HG02885 (cell line): ENCODE results near the gene OPRD1.

Experiments
- ATAC-seq: cut with Tn5 transposase; IDR thresholded peaks from one replicate; pipeline ENCODE4 v1.9.1; 2021; ENCODE audit warnings: mild to moderate bottlenecking; ENCODE audit not compliant: unreplicated experiment, poor library complexity

Gene OPRD1

DNA sequence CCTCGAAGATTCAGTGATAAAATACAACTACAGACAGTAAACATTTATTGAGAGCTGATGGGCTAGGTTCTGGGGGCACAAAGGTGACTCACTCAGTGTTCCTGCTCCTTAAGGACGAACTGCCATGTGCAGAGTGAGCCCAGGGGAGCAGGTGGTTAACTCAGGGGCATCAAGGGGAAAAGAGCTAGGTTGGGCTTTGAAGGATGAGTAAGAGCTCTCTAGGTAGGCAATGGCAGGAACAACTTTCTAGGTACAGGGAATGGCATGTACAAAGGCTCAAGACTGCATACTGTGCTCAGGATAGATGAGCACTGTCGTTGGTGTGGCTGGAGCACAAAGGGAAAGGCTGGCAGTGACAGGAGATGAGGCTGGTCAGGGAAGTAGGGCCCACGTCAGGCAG, 85.8 kb downstream of the OPRD1 start:
- no peak for ATAC-seq

DNA sequence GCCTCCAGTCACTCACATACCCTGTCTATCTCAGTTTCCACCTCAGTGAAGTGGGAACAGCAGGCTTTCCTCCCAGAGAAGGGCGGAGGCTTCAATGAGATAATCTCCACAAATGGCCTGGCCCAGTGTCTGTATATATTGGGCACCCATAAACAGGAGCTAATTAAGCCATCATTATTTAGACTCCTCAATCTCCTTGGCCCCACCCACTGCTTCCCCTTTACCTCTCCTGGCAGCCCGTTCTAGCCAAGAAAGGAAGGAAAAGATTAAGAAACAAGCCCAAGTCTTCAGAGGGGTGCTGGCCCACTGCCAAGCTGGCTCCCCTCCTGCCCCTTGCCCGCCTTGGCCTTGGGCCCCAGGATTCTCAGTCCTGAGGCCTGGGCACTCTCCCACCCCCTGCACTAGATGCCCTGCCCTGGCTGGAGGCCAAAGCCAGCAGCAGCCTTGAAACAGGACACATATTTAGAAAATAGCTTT, 86.5 kb downstream of the OPRD1 start:
- no peak for ATAC-seq

DNA sequence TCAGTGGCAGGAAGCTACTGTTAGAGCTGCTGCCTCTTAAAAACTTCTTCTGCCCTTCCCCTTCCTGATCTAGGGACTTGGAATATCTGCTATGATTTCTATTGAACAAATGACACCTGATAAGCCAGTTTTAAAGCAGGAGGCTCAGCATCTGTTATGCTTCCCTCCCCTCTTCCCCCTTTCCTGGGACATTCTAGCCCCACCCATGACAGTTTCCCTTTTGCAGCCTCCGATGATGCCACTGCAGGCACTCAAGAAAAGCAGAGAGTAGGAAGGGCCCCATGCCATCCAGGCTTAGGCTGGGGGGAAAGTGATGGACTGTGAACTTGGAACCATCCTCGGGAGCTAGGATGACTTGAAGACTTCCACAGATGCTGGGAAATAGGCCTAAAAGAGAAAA, 87.3 kb downstream of the OPRD1 start:
- ATAC-seq, result no peak

DNA sequence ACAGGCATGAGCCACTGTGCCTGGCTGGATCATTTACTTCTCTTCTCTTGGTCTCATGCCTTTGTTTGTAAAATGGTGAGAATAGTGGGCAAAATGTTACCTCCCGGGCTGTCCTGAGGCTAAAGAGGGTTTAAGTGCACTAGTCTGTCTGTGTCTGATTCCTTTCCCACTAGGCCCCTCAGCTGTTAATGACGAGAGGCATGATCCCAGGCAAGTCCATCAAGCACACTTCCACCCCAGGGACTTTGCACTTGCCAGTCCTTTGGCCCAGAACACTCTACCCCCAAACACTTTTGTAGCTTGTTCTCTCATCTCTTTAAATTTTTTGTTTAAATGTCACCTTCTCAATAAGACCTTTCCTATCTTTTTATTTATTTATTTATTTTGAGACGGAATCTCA, 88.6 kb downstream of the OPRD1 start:
- no peak for ATAC-seq

DNA sequence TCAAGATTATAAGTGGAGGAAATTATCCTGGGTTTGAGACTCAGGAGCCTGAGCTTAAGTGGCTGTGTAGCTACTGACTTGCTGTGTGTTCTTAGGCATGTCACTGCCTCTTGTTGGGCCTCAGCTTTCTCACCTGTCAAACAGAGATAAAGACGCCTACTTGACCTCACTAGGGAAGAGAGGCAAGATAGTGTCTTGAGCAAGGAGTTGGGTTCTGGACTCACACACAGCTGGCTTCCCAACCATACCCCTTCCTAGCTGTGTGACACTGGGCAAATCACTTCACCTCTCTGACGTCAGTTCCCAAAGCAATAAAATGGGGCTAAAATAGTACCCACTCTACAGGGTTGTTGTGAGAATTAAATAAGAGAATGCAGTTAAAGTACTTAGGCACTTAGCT, 90.8 kb downstream of the OPRD1 start:
- ATAC-seq, result no peak

DNA sequence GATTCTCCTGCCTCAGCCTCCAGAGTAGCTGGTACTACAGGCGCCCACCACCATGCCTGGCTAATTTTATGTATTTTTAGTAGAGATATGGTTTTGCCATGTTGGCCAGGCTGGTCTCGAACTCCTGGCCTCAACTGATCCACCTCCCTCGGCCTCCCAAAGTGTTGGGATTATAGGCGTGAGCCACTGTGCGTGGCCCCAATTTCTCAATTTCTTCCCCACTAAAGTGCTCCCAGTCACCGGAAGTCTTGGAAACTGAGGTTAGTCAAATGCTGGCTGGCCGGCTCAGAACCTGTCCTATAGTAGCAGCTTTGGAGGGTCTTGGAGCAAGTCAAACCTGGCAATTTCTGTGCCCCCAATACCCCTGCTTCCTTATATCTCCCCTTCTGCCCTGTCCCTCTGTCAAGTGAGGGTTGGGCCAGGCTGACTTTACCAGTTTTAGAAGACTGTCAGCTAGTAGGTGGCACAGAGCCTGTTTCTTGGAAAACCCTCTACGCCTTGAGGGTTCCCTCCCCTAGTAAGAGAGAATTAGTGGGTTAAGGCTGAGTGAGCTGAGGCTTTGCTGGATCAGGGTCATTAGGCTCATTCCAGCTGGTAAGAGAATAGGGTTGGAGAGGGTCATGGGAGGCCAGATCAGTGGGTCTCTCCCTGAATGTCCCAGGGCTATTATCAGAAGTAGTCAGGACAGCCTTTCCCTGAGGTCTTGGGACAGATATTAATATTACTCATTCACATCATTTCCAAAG, 94.1 kb downstream of the OPRD1 start:
- no peak for ATAC-seq

DNA sequence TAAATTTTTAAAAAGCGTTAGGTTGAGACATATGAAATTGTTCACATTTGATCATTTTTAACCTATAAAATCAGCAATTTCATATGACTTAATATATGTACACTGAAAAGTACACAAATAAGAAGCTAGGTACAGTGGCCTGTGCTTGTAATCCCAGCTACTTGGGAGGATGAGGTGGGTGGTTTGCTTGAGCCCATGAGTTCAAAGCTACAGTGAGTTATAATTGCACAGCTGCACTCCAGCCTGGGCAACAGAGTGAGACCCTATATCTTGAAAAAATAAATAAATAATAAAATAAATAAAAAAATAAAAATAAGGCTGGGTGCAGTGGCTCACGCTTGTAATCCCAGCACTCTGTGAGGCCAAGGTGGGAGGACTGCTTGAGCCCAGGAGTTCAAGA, 97.2 kb downstream of the OPRD1 start:
- no peak for ATAC-seq

DNA sequence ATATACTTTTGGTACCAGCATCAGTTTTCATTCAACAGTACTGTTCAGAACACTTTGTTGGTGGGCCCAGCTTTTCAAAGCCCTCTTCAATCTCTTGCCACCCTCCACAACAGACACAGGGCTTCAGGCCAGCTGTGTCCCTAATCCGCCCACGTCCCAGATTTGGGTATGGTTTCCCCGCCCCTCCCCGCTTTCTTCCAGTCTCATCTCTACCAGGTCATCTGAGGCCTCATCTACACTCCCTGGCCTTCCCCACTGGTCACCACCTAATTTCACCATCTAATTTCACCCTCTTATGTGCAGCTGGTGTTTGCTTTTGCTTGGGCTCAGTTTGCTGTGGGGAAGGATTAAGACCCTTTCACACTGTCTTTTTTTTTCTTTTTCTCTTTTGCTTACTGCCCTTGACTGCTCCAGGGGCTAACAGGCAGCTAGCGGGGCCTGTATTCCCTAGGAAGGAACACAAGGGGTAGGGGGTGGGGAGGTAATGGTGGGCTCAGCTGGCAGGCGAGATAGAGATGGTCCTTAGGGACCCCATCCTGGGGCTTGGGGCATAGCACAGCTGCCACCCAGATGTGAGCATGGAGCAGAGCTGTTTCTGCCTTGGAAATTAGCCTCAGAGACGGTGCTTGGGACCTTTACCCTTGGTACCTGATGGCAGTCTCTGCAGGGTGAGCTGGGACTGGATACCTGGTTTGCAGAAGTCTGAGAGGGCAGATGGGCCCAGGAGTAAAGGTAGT, 98.6 kb downstream of the OPRD1 start:
- no peak for ATAC-seq

DNA sequence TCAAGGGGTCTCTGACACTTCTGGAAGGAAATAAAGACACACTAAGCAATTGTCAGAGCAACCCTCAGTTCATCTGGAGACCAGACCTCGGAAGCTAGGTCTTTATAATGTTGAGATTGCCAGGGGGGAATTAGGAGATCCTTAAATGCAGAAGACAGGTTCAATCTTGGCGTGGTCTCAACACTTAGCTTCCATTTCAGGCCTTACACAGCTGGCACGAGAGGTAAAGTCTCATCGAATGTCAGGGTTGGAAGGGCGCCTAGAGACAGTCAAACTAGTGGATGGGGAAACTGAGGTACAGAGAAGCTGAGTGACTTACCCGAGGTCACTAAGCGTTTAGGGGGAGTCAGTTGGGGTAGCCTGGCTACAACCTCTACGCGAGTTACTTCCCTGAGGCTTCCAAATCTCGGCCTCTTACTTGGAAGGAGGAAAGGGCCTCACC, 101.8 kb downstream of the OPRD1 start:
- no peak for ATAC-seq

DNA sequence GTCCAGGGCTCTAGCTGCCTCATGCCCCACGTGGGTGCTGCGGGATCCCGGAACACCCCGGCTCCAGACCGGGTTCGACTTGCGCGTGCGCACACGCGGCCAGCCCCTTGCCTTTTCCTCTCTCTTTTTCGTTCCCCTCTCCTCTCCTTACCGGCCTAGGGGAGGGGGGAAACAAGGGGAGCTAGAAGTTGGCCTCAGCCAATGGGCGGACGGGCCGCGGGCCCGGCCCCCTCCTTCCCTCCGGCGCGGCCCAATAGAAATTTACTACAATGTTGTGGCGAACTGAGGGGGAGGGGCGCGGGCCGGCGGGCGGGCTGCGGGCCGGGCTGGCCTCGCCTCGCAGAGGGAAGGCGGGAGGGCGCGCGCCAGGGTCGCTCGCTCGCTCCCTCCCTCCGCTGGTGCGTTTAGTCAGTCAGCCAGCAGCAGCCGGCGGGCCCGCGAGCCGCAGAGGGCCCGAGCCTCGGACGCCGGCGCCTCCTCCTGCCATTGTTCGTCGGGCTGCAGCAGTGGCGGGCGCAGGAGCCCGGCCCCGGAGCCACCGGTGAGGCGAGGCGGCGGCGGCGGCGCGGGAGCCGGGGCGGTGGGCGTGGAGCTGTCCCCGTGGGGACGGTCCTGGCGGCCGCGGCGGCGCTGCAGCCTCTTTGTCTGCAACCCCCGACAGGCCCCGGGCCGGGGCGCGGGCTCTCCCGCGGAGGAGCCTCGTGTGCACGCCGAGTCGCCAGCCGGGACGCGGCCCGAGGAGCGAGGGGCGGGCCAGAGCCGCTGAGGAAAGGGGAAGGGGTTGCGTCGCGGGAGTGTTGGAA, 102.5 kb downstream of the OPRD1 start, which contains the start of gene EPB41:
Gene EPB41, plus strand, starts transcription at position 342 of the 803 bp plus-strand sequence. CDS start 72,869 bp downstream, outside the sequence.
- ATAC-seq, result peak; percentile 90

DNA sequence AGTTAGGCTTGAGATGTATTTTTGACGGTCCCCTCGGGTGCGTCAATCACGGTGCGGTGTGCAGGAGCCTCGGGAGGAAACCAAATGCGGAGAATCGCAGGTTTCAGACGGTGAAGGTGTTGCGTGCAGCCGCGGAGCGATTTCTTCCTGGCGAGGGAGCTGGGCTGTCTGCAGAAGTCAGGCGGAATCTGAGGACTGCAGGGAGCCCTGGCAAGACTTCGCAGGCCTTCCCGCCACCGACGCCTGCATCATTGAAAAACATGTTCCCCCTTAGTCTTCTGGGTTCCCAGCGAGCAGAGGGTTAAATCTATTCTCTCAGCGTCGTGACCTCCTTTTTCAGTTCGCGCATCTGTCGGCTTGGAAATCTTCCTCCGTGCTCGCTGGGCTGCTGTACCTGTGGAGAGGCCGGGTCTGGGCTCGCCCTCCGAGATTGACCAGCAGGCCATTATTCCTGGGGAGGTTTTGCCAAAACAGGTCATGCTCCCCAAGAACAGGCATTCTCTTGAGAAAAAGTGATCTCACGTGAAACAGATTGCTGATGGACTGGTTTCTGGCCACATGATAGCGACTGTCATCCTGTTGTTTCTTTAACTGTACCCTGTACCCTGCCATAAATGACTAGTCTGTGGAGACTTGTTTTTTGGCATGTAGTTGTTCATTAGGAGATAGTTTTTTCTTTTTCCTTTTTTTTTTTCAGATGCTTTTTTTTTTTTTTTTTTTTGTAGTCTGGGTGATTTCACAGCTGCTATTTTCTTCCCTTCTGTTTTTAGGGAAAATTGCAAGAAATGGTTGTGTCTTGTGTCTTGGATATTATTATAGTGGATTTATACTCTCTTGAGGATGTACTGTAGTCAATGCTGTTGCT, 103.3 kb downstream of the OPRD1 start:
- ATAC-seq, result no peak

DNA sequence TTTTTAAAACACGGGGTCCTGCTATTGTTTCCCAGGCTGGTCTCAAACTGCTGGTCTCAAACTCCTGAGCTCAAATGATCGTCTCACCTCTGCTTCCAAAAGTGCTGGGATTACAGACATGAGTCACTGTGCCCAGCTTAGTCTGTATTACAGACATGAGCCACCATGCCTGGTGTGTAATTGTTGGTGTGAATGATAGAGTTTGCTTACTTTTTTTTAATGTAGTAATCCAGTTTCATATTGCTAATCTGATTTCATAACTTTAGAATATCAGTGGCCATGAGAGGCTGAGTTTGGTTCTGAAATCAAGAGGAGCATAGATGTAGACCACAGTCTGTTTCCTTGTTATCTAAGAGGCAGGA, 105.8 kb downstream of the OPRD1 start:
- no peak for ATAC-seq
